H9 (cell line): ENCODE data around the gene ZNHIT6. TPM values are rescaled to one million over a fixed set of nuclear protein-coding genes. Genes with fewer than 3 reads are reported as not detected.

ENCODE experiments used
- DNase-seq: peaks from one replicate; pipeline ENCODE4 v3.0.0-alpha.2; 2017
- H2AFZ ChIP-seq: one replicate; pipeline ENCODE4 v1.6.1; 2013; ENCODE audit warnings: mild to moderate bottlenecking, low read length, control low read depth, moderate library complexity
- H2AK5ac ChIP-seq: 2 replicates; pipeline ENCODE4 v1.6.1; 2013; ENCODE audit warnings: low read length, control low read depth, mixed read lengths; ENCODE audit not compliant: insufficient read length
- H2BK120ac ChIP-seq: one replicate; pipeline ENCODE4 v1.6.1; 2013; ENCODE audit warnings: low read depth, mild to moderate bottlenecking, low read length, control low read depth, inconsistent platforms; ENCODE audit not compliant: poor library complexity, severe bottlenecking
- H2BK12ac ChIP-seq: 2 replicates; pipeline ENCODE4 v1.6.1; 2013; ENCODE audit warnings: low read length, control low read depth, mixed read lengths, low read depth; ENCODE audit not compliant: insufficient read length
- H2BK15ac ChIP-seq: 2 replicates; pipeline ENCODE4 v1.6.1; 2013; ENCODE audit warnings: low read depth, low read length, control low read depth
- H2BK20ac ChIP-seq: one replicate; pipeline ENCODE4 v1.6.1; 2013; ENCODE audit warnings: low read depth, mild to moderate bottlenecking, low read length, control low read depth, inconsistent platforms; ENCODE audit not compliant: poor library complexity, severe bottlenecking
- H2BK5ac ChIP-seq: 2 replicates; pipeline ENCODE4 v1.6.1; 2013; ENCODE audit warnings: low read length, control low read depth, mixed read lengths; ENCODE audit not compliant: insufficient read length
- H3K14ac ChIP-seq: 2 replicates; pipeline ENCODE4 v1.6.1; 2013; ENCODE audit warnings: low read length, control low read depth; ENCODE audit not compliant: insufficient read depth
- H3K18ac ChIP-seq: 2 replicates; pipeline ENCODE4 v1.6.1; 2013; ENCODE audit warnings: low read depth, mild to moderate bottlenecking, mixed read lengths, low read length, control low read depth; ENCODE audit not compliant: insufficient read length
- H3K23ac ChIP-seq: 2 replicates; pipeline ENCODE4 v1.6.1; 2013; ENCODE audit warnings: low read length, control low read depth, mixed read lengths, low read depth; ENCODE audit not compliant: insufficient read length
- H3K23me2 ChIP-seq: 2 replicates; pipeline ENCODE4 v1.6.1; 2013; ENCODE audit warnings: low read depth, mild to moderate bottlenecking, mixed read lengths, low read length, control low read depth; ENCODE audit not compliant: insufficient read length, poor library complexity, severe bottlenecking
- H3K27ac ChIP-seq: 2 replicates; pipeline ENCODE4 v1.5.1; 2013; ENCODE audit warnings: low read length, control low read depth, mixed read lengths, low read depth; ENCODE audit not compliant: insufficient read length
- H3K27me3 ChIP-seq: 2 replicates; pipeline ENCODE4 v1.6.1; 2013; ENCODE audit warnings: low read length, control low read depth, inconsistent platforms; ENCODE audit not compliant: insufficient read depth
- H3K4ac ChIP-seq: 2 replicates; pipeline ENCODE4 v1.6.1; 2013; ENCODE audit warnings: low read depth, mild to moderate bottlenecking, control low read depth, inconsistent platforms, low read length, moderate library complexity
- H3K4me1 ChIP-seq: 2 replicates; pipeline ENCODE4 v1.6.1; 2013; ENCODE audit warnings: low read length, control low read depth, inconsistent platforms; ENCODE audit not compliant: insufficient read depth
- H3K4me2 ChIP-seq: 2 replicates; pipeline ENCODE4 v1.6.1; 2013; ENCODE audit warnings: low read length, control low read depth, mixed read lengths; ENCODE audit not compliant: insufficient read length, insufficient read depth
- H3K56ac ChIP-seq: 2 replicates; pipeline ENCODE4 v1.6.1; 2013; ENCODE audit warnings: low read depth, mild to moderate bottlenecking, mixed read lengths, low read length, control low read depth; ENCODE audit not compliant: insufficient read length
- H3K79me1 ChIP-seq: 2 replicates; pipeline ENCODE4 v1.6.1; 2013; ENCODE audit warnings: low read depth, mild to moderate bottlenecking, moderate library complexity, low read length, control low read depth, inconsistent platforms; ENCODE audit not compliant: insufficient read depth, poor library complexity, severe bottlenecking
- H3K79me2 ChIP-seq: 2 replicates; pipeline ENCODE4 v1.6.1; 2013; ENCODE audit warnings: low read length, control low read depth, inconsistent platforms; ENCODE audit not compliant: insufficient read depth
- H3K9ac ChIP-seq: 2 replicates; pipeline ENCODE4 v1.6.1; 2013; ENCODE audit warnings: low read length, control low read depth, mixed read lengths; ENCODE audit not compliant: insufficient read length; ENCODE audit errors: extremely low read depth
- H3K9me3 ChIP-seq: one replicate; pipeline ENCODE4 v1.6.1; 2013; ENCODE audit warnings: low read depth, low read length, inconsistent platforms; ENCODE audit not compliant: control insufficient read depth
- H3T11ph ChIP-seq: one replicate; pipeline ENCODE4 v1.6.1; 2013; ENCODE audit warnings: mild to moderate bottlenecking, low read length, control low read depth, inconsistent platforms
- H4K20me1 ChIP-seq: one replicate; pipeline ENCODE4 v1.6.1; 2013; ENCODE audit not compliant: control insufficient read depth, insufficient read length, insufficient read depth
- H4K5ac ChIP-seq: 2 replicates; pipeline ENCODE4 v1.6.1; 2013; ENCODE audit warnings: low read depth, mild to moderate bottlenecking, mixed read lengths, low read length, control low read depth; ENCODE audit not compliant: insufficient read length
- H4K8ac ChIP-seq: replicated peaks from 2 replicates; pipeline ENCODE4 v1.6.1; 2013; ENCODE audit warnings: low read length, control low read depth, mixed read lengths, low read depth; ENCODE audit not compliant: insufficient read length
- H4K91ac ChIP-seq: 2 replicates; pipeline ENCODE4 v1.6.1; 2013; ENCODE audit warnings: low read depth, mild to moderate bottlenecking, moderate library complexity, mixed read lengths, low read length, control low read depth; ENCODE audit not compliant: insufficient read length
- H3K27ac Mint-ChIP-seq, 3 experiments: 2 replicates in 2 of 3; 3 replicates in 1 of 3; pipeline ENCODE4 v1.8.0; 2020 to 2021; ENCODE audit warnings: mixed read lengths in 3 of 3, mild to moderate bottlenecking in 1 of 3, moderate library complexity in 1 of 3
- H3K27me3 Mint-ChIP-seq: 2 replicates; pipeline ENCODE4 v1.8.0; 2021; ENCODE audit warnings: low read depth, mild to moderate bottlenecking, moderate library complexity, mixed read lengths
- H3K36me3 Mint-ChIP-seq, 3 experiments: 2 replicates in 2 of 3; 3 replicates in 1 of 3; pipeline ENCODE4 v1.8.0; 2020 to 2021; ENCODE audit warnings: low read depth in 3 of 3, mixed read lengths in 3 of 3; ENCODE audit not compliant: insufficient read depth in 1 of 3
- H3K4me1 Mint-ChIP-seq, 2 experiments: 2 replicates each; pipeline ENCODE4 v1.8.0; 2020; ENCODE audit warnings: mixed read lengths in 2 of 2
- H3K4me3 Mint-ChIP-seq, 2 experiments: 2 replicates in 1 of 2; 3 replicates in 1 of 2; pipeline ENCODE4 v1.8.0; 2020 to 2021; ENCODE audit warnings: mild to moderate bottlenecking in 2 of 2, mixed read lengths in 2 of 2, moderate library complexity in 1 of 2
- H3K9me3 Mint-ChIP-seq, 2 experiments: 2 replicates in 1 of 2; 3 replicates in 1 of 2; pipeline ENCODE4 v1.8.0; 2020; ENCODE audit warnings: mild to moderate bottlenecking in 2 of 2, mixed read lengths in 2 of 2, moderate library complexity in 1 of 2
- WGBS: extraction: QIAGEN DNeasy Blood & Tissue Kit; methylation state at CpG from one replicate; pipeline ENCODE4 v1.1.7; 2013; ENCODE audit warnings: missing lambda C conversion rate, low lambda C conversion rate, mixed read lengths; ENCODE audit not compliant: insufficient read length; ENCODE audit errors: extremely low coverage; 5-methylcytosine and 5-hydroxymethylcytosine counted together
- total RNA-seq: library from RNA; stranded (reverse); gene quantifications from 2 replicates; pipeline ENCODE4 v1.2.1, GENCODE V29; 2021
- TF ChIP-seq, protein P1 (sequence below): fragments of 200-600 bp; sonication (generic); conservative IDR thresholded peaks from 3 replicates; pipeline ENCODE4 v1.8.0; 2021; ENCODE audit warnings: antibody characterized with exemption, mild to moderate bottlenecking

The ZNHIT6 gene
- total RNA-seq, 1 experiment from 2014 or later = 21.5 TPM

DNA sequence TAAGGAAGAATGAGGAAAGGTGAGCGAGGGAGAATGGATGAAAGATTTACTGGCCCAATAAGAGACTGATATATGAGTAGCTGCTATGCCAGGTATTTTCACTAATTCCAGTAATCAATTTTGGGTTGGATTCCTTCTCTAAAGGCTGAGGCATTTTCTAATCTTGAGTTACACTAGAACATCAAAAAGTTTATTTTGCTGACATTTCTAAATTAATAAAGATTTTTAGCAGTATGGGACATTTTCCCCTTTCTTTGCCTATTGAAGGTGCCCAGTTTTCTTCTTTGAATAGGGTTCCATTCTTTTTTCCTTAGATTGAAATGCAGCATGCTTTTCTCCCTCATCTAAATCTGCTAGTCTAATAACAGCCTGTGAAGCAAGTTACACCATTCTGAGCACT, 52.9 kb downstream of the ZNHIT6 start:
- no peak overlapping the region for H3K14ac ChIP-seq
- no peak overlapping the region for H2AK5ac ChIP-seq
- no peaks in the 10 kb centered on the region for H3K4me1 ChIP-seq
- no peaks in the 10 kb centered on the region for H3K79me2 ChIP-seq
- H2BK15ac ChIP-seq = no peak overlapping the region
- no peak overlapping the region for H3K56ac ChIP-seq
- WGBS = 100% methylated on average over 1 of the region's 1 CpG
- no peak overlapping the region for H2AFZ ChIP-seq
- Mint-ChIP-seq H3K27ac (no peak overlapping the region), H3K27me3 (no peaks in the 10 kb centered on the region; the same call in 1 of the 2 replicates), H3K4me1 (peaks cover 3 to 11% of the 10 kb centered on the region in 2 experiments), H3K9me3 (no peaks in the 10 kb centered on the region; a peak in 1 of 5 replicates), H3K36me3 (peaks cover 9 to 24% (median 20%) of the 10 kb centered on the region in 3 experiments), H3K4me3 (no peak overlapping the region)
- no peak overlapping the region for H2BK20ac ChIP-seq
- no peak overlapping the region for H2BK12ac ChIP-seq
- no peak overlapping the region for H3K23ac ChIP-seq
- H3K79me1 ChIP-seq = no peaks in the 10 kb centered on the region
- no peak overlapping the region for H2BK5ac ChIP-seq
- no peak overlapping the region for H3K27ac ChIP-seq
- H3K9me3 ChIP-seq = no peaks in the 10 kb centered on the region
- H3K18ac ChIP-seq = no peak overlapping the region
- no peak overlapping the region for H2BK120ac ChIP-seq
- H3K4ac ChIP-seq = no peak overlapping the region
- TF ChIP-seq, protein P1, sequence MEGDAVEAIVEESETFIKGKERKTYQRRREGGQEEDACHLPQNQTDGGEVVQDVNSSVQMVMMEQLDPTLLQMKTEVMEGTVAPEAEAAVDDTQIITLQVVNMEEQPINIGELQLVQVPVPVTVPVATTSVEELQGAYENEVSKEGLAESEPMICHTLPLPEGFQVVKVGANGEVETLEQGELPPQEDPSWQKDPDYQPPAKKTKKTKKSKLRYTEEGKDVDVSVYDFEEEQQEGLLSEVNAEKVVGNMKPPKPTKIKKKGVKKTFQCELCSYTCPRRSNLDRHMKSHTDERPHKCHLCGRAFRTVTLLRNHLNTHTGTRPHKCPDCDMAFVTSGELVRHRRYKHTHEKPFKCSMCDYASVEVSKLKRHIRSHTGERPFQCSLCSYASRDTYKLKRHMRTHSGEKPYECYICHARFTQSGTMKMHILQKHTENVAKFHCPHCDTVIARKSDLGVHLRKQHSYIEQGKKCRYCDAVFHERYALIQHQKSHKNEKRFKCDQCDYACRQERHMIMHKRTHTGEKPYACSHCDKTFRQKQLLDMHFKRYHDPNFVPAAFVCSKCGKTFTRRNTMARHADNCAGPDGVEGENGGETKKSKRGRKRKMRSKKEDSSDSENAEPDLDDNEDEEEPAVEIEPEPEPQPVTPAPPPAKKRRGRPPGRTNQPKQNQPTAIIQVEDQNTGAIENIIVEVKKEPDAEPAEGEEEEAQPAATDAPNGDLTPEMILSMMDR = no peak
- H3K4me2 ChIP-seq = no peak overlapping the region
- H4K20me1 ChIP-seq = no peaks in the 10 kb centered on the region
- H4K5ac ChIP-seq = no peak overlapping the region
- H3T11ph ChIP-seq = no peak overlapping the region
- no peak overlapping the region for H3K9ac ChIP-seq
- H3K27me3 ChIP-seq = no peaks in the 10 kb centered on the region
- H4K91ac ChIP-seq = no peak overlapping the region
- no peak for DNase-seq
- H3K23me2 ChIP-seq = no peaks in the 10 kb centered on the region
- no peak overlapping the region for H4K8ac ChIP-seq
